ENCODE data around the gene XRCC4.
"Not testable (repeated sequence)": the region's sequence is repeated elsewhere in the genome, so short reads cannot be mapped to it uniquely, and the experiment has no call there.

Gene XRCC4

DNA sequence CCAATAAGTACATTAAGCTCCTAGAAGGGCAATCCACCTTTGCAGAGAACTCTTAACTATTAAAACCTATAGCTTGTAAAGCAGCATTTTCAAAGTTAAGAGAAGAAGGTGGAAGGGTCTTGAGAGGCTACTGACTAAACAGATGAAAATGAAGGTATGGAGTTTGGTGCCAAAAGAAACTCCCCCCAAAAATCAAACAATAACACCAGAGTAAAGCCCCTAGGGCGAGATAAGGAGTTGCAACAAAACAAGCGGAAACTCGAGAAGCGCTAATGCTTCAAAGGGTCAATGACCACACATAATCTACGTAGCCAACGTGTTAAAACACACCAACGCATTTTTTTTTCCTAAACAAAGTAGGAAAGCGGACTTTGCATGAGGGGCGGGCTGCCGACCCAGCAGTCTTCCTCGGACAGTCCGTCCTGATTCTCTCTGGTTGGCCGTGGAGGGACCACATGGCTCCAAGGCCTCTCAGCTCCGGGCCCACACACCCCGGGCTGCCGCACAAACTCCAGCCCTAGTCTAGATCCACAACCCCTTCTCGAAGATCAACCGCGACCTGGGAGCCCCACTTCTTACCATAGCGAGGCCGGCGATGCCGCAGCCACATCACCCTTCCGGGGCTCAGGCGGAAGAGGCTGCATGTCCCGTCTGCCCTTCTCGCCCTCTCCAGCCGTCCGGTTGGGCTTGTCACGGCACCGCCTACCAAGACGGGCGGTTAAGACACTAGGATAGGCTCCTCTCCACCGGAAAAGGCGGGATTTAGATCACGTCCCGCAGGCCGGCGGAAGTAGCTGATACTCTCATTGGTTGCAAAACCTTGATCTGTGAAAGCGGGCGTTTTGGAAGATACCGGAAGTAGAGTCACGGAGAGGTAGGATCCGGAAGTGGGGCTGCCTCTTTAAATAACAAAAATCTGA lies at the start of gene XRCC4, which contains the start of gene TMEM167A:
TSS of gene XRCC4 (plus strand) at position 806 of the 920 bp plus-strand sequence. CDS start 27,373 bp downstream, outside the sequence.
TSS of gene TMEM167A (minus strand) at position 653 of the 920 bp plus-strand sequence. CDS start at position 582, 71 bp downstream.
- peak; percentile 96 for DNase-seq

DNA sequence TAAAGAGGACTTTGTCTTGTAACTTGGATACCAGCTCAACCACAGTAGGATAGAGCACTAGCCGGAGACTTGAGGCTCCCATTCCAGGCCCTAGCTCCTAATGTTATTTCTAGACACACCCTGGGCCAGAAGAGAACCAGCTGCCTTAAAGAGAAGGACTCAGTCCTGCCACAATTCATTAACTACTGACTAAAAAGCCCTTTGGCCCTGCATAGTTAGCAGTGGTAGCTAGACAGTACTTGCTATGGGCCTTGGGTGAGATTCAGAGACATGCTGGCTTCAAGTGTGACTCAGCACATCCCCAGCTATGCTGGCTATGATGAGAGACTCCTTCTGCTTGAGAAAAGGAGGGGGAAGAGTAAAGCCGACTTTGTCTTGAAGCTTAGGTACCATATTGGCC lies 47.4 kb upstream of the XRCC4 start:
- DNase-seq: no peak

DNA sequence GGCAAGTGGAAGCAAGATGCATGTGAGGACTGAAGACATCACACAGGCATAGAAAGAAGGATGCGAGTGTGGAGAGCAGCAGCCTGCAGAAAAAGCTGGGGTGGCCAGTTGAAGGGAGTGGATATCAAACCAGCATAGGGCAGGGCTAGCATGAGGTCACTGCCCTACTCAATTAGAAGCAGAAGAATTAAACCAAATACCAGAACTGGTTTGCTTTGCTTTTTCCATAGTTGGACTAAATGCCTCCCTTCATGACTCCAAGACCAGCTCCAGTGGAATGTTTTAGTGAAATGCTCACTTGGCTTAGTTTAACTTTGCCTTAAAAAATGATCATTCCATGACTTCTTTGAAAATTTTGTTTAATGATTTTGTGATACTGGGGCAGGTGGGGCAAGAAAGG lies 46.0 kb upstream of the XRCC4 start:
- no peak for DNase-seq

DNA sequence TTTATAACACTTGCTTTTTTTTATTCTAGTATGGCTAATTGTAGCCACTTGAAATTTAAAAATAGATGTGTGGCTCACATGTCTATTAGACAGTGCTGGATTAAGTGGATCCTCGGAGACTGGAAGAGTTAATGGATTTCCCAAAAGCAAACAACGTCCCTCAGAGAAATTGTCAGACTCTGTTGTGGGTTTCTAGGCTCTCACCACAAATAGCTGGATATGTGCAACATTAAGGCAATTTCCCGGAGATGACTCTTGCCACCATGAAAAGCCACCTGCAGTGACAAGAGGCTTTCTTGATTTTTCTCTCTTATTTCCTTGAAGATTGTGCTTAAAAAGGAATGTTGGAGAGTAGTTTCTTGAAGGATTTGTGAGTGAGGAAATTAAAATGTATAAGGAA lies 43.3 kb upstream of the XRCC4 start:
- no peak for DNase-seq

DNA sequence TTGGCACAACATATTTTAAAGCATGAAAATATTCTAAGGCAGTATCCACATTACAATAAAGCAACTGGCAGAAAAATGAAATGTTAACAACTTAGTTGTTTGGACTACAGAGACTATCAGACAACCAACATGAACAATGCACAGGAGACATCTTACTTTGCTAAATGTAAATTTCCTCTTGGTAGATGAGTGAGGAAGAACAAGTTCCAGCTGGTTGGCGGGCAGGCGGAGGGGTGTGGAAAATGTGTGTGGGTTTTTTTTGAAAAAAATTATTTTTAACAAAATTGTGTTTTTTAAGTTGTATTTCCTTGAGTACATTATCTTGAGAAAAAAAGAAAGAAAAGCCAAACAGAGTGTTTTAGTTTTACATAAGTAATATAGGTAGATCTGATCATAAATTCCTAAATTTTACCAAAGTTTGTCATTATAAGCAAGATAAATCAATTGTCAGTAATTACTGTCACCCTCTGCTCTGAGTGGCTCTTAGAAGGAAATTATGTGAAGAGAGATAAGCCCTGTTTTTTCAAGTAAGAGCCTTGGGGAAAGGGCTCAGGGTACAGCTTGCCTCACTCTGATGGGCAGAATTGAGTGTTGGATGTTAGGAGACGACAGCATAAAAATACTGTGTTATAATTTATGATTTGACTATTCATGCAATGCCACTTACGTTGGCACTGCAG lies 42.7 kb upstream of the XRCC4 start:
- DNase-seq: no peak

DNA sequence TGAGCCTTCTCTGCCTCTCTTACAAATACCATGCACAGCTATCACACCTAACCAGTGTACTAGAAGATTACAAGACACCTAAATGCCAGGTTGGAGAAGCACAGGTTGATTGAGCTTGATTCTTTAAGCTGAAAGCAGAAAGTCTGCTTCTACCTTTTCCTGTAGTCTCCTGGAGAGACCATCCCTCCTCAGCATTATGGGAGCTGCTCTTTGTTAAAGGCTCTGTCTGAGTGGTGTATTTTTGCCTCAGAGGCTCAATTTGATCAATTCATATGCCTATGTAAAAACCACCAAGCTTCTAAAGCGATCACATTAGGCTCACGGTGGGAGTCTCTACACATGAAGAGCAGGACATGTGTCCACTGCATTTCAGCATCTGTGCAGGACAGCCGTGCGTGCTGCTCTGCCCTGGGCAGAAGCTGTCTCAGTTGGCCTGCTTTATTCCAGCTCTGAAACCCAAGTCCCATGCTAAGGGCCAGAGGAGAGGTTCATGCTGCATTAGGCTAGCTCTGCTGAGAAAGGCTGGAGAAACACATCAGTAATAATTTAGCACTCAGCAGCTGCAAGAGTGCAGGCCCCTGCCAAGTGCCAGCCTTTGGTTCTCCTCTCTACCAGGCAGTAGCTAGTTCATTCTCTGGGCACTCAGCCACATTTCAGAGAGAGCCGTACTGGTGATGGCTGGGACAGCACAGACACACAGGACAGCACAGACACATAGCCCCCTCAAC lies 41.8 kb upstream of the XRCC4 start:
- DNase-seq: peak; percentile 82

DNA sequence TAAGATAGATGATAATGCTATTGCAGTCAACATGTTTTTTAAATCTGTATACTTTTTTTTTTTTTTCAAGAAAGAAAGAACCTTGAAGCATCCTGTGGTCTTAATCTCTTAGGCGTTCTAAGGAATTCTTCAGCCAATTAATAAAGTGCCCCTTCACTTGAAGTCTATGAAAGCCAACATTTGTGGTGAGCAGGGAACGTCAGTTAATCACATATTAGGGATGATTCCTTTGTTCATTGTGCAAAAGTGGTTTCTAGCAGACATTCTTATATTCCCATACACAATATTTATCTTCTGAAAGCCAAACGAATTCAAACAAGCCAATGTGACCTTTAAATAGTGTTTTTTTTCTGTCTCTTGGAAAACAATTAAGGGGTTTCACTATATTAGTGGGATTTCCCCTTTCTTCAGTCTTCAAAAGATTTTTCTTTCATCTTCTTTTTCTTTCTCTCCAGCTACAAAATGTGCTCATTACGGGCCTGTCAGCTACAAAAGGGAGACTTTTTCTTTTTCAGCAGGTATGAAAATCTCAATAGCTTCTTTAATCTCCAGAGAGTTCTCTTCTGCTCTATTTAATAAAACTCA lies 40.3 kb upstream of the XRCC4 start:
- no peak for DNase-seq

DNA sequence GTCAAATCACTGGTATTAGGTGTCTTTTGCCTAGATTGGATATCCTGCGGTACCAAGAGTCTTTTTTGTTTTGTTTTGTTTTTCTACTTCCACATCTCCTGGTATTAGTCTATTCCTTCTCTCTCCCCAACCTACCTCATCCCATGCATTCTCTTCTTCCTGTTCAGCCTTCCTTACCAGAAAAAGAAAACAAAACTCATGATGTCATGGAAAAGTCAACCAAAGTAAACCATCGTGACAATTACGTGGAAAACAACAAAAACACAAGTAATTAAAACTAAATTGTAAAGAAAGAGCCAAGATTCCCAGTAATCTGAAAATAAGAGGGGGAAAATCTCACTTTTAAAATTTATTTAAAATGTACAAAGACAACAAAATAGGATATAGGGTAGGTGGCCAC lies 38.4 kb upstream of the XRCC4 start:
- DNase-seq: no peak

DNA sequence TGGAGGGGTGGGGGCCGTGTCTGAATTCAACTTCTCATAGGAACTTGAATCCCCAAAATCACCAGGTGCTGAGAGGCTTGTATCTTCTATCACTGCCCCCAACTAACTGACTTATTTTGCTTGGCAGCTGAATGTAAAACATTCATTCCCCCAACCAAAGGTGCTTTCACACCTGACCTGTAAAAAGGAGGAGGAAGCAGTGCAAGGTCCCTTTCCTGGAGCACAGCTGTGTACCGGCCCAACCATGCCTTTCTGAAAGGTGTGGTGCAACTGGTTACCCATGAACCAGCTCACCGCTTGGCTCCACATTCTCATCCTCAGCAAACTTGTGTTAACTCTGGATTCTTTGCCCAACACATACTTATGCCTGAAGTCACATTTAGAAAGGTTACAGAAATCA lies 34.8 kb upstream of the XRCC4 start:
- DNase-seq: no peak

DNA sequence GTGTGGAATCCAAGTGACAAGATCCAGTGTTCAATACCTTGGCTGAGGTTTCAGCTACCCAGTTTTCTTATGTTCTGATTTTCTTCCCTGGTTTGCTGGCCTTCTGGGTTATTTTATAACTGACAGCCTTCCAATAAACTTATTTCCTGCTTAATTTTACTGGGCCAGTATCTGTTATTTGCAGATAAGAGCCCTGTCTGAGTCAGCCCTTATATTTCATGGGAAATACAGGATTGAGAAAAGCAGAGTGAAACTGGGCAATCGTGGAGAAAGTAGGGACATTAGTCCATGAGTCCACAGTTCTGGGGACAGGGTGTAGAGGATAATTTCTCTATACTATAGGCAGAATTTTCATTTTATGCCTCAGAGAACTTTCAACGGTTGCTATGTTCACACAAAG lies 32.4 kb upstream of the XRCC4 start:
- DNase-seq: no peak

DNA sequence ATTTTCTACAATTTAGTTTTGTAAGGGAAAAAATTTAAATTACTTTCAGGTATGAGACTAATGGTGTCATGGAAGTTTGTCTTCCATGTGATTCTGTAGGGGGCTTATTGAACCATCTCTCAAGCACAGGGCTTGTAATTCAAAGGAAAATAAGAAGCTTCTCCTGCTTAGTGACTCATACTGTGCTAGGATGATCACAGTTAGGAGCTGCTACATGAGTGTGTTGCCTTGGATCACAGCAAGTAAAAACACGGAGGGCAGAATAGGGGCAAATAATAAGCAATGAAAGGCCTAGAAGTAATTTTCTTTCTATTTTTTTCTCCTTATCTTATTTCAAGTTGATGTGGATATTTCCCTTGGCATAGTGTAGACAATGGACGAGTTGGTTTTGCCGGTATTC lies 29.1 kb upstream of the XRCC4 start:
- DNase-seq: no peak

DNA sequence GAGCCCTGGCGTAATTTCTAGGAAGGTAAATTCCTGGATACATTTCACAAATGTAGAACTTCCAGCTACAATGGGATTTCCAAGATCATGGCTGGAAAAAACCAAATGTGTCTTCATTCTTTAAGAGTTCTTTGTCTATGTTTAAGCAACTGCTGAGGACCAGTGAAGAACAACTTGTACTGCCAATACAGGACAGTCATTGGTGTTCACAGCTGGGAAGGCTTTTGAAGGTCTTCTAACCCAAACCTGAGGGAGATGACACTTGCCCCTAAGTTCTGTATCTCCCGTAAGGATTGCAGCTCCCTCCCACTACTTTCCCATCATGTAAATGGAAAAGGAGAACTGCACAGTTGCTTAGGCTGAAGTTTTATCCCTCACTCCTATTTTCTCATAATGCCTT lies 28.5 kb upstream of the XRCC4 start:
- DNase-seq: no peak

DNA sequence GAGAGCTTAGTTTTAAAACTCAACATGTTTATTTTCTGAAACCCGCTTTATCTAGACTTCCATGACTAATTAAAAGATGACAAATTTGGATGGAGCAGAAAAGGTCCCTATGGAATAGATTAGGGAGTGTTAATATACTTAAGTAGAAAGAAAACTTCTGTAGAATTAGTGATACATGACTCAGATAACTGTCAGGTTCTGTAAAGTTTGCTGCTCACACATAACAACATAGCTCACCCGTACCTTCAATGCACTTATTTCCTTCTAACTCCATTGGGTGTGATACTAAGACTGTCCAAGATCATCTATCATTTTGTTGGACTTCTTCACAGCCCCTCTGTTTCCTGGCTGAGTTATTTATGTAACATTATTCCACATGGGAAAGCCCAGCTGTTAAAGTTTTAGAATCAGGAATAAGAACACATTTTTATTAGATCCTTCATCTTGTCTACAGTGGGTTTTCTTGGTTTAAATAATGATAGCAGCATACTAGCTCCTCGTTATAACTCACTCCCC lies 27.9 kb upstream of the XRCC4 start:
- DNase-seq: no peak

DNA sequence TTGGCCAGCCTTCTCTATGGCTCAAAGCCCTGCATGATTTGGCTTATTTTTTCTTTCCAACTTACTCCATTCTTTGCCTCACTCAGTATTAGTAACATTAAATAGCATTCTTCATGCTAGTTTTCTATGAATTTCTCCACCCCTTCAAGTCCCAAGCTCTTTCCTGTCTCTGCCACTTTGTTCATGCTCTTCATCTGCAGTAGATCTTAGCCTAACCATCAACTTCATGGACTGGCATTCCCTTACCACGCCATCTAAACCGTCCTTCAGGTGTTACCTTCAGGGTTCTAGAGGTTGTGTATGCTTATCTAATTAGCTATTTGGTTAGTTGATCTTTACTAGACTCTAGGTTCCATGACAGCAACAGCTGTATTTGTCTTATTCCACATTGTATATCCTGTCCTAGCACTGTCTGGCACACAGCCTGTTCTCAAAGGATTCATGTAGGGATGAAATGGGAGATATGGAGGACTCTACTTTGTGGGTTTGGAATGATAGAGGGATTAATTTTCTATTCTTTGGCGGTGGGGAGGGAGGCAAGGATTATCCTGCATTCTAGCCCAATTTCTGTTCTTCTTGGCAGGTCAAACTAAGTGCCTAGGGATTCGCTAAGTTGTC lies 26.5 kb upstream of the XRCC4 start:
- DNase-seq: no peak

DNA sequence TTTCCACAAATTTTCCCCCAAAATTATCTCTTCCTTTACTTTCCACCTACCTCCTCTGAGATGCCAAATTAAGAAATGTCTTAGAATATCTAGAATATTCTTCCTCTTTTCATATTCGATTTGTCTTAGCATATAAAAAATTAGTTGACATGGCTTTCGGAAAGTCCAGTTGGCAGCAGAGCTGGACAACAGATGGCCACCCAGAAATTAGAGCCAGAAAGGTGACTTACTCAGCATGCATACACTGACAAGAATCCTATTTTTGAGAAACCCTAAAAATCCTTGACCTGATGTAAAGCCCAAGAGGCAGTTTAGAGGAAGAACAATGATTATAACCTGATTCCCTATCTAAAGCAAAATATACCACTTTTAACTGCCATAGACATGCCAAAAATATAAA lies 22.2 kb upstream of the XRCC4 start:
- DNase-seq: no peak

DNA sequence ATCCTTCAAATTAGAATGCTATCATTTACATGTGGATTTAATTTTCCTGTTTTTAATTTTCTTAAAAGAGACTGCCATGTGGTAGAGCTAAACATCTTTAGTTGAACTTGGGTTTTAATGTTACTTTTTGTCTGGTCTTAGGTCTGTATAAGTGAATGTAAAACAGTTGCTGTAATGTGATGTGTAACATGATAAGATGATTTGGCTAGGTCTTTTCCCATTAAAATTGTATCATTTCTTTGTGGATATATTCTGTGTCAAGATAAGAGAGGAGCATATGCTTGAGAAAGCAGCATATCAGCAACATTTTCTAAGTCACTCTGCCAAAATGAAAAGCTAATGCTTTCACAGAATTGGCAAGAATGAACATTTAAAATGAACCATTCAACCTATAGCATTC lies 18.6 kb upstream of the XRCC4 start:
- DNase-seq: no peak

DNA sequence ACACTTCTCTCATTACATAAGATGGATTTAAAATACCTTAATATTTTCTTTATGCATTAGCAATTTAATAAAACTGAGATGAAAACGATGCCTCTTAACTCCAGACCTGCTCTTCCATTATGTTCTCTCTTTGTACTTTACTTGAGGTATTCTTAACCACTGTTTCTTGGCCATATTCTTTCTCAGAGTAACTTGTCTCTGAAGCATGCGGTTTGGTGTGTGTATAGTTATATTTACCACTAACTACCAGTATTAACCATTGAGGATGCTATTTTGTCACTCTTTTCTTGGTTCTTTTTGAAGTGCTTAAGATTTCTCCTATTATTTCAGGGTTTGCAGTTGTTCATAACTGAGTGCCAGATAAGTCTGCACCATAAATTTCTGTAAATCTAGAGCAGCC lies 18.0 kb upstream of the XRCC4 start:
- DNase-seq: no peak

DNA sequence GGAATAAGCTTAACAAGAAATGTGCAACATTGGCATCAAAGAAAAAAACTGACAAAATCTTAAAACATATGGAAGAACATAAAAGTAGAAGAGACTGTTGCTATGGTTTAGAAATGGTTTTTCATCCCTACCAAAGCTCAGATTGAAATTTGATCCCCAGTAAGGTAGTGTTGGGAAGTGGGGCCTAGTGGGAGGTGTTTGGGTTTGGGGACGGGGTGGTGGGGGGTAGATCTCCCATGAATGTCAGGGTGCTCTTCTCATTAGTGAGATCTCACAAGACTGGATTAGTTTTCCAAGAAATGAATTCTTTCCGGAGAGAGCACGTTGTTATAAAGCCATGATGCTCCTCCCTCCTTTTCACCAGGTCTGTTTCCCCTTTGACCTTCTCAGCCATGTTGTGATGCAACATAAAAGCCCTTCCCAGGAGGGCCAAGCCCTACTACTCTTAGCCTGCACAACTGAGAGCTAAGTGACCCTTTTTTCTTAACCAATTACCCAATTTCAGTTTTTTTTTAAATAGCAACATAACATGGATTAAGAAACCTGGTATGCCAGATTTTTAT lies 10.7 kb upstream of the XRCC4 start:
- DNase-seq: no peak

DNA sequence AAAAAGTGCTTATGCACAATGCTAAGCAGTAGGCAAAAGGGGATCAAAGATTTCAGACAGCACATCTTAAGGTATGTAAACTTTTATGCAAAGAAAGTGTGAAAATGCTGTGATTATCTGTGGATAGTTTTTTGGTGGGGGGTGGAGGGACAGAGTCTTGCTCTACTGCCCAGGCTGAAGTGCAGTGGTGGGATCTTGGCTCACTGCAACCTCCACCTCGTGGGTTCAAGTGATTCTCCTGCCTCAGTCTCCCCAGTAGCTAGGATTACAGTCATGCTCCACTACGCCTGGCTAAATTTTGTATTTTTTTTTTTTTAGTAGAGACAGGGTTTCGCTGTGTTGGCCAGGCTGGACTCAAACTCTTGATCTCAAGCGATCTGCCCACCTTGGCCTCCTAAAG lies 10.0 kb upstream of the XRCC4 start:
- DNase-seq: not testable (repeated sequence)

DNA sequence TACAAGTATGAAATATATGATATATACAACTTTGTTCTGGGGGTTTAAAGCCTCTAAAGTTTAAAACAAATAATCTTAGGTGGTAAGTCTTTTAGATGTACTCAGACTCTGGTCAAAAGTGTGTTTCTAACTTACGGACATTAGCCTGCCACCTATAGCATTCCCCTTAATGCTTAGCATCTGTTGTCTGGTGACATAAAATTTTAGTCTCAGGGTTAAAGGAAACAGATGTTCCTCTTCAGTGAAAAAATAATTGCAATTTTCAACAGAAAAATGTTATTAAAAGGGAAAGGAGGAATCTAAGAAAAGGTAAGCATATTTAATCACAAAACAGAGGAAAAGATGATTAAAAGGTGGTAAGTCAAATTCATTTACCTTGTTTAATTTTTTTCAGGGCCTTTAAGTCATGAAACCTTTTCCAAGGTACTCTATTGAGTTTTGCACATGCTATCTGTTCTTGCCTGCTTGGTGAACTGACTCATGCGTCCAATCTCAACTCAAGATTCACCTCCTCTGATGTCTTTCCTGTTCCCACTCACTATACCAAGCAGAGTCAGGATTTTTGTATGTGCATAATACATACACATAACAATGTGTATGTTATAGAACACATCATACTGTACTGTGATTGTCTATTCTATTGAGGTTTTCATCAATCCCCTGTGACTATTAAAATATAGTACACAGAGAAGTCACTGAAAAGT lies 8.1 kb upstream of the XRCC4 start:
- DNase-seq: no peak

DNA sequence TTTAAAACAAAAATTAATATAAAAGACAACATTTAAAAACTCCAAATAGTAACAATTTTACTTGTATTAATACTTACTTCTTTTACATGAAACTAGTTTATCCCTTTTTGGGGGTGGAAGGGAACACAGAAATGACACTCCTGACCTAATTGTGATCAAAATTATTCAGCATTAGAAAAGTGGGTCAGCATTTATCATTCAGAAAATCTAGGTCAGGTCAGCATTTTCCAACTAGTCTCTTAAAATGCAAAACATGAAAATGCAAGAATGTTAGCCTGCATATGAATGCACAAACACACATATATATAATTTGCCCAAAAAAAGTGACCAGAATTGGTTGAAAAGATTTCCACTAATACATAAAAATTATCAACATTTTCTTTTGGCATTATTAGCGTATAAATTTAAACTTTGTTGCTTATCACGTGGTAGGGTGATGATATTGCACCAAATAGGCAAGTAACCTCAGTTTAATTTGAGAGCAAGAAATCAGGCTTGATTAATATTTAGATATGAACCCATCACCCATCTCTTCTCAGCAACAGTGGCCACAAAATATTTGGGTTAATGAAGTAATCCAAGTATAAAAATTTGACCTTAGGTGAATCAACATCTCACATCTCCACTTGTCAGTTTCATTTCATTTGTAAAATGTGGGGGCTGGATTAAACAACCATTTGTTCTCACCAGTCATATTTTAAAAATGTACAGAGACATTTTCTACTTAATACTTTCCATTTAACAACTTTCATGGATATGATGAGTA lies 5.9 kb upstream of the XRCC4 start:
- DNase-seq: no peak

All from NCI-H446 treated with DMSO at 0.1 percent for 48 hours (cell line).